Esophagus muscularis mucosa (tissue), 4 donors: ENCODE results near the gene USP31.

Experiments used
- CTCF ChIP-seq, 3 experiments: fragments of 200-600 bp in 2 of 3; fragments of 450-650 bp in 1 of 3; sonication (generic) in 2 of 3; IDR thresholded peaks; one replicate each; pipeline ENCODE4 v1.5.1; 2017 to 2019; ENCODE audit warnings: antibody characterized with exemption in 3 of 3, mild to moderate bottlenecking in 2 of 3, moderate library complexity in 1 of 3
- EP300 ChIP-seq: sonication (generic); formaldehyde crosslinking; IDR thresholded peaks from one replicate; pipeline ENCODE4 v1.6.1; 2017; ENCODE audit warnings: antibody characterized with exemption
- POLR2A ChIP-seq: fragments of 450-650 bp; IDR thresholded peaks from one replicate; pipeline ENCODE4 v1.6.1; 2017; ENCODE audit warnings: antibody characterized with exemption, moderate library complexity, mild to moderate bottlenecking, low read depth
- POLR2AphosphoS5 ChIP-seq, 2 donors: sonication (generic); formaldehyde crosslinking; IDR thresholded peaks; one replicate each; pipeline ENCODE4 v1.6.1; 2017; ENCODE audit warnings: antibody characterized with exemption in 2 of 2

GRCh38 chr16:23131036-23131435, 18.2 kb downstream of the USP31 start:
- TF ChIP-seq POLR2AphosphoS5 (IDR thresholded peaks at IDR 0.05), result no peak
- no peak for TF ChIP-seq CTCF (IDR thresholded peaks at IDR 0.05)
- TF ChIP-seq EP300, result no peak
- no peak for TF ChIP-seq POLR2A
